SK-N-SH (cell line): Measurements from ENCODE around the gene GPR42. TPM values are rescaled to one million over a fixed set of nuclear protein-coding genes. Genes with fewer than 3 reads are reported as not detected.

Experiments used
- CTCF ChIA-PET: fragments of 300-600, 350-600 bp; formaldehyde crosslinking; extraction: SDS; loops from one replicate; lab custom pipeline; 2021; lab: Yijun Ruan, JAX
- POLR2A ChIA-PET: fragments of 350-600 bp; sonication (Branson Sonifier 250); formaldehyde crosslinking; extraction: SDS; loops from one replicate; lab custom pipeline; 2020; ENCODE audit warnings: antibody characterized with exemption, inconsistent platforms; lab: Yijun Ruan, JAX
- DNase-seq: peaks from one replicate; pipeline ENCODE4 v3.0.0; 2012
- H2AFZ ChIP-seq: fragments of 200-600 bp; sonication (generic); 2 replicates; pipeline ENCODE4 v1.8.1; 2016; ENCODE audit warnings: antibody characterized with exemption, mild to moderate bottlenecking, low read depth
- H3F3A ChIP-seq: fragments of 200-600 bp; sonication (generic); replicated peaks from 2 replicates; pipeline ENCODE3; 2016; ENCODE audit warnings: antibody characterized with exemption, mild to moderate bottlenecking; ENCODE audit not compliant: insufficient read depth
- H3K27ac ChIP-seq, 2 experiments: fragments of 200-500 bp in 1 of 2; fragments of 200-600 bp in 1 of 2; sonication (Bioruptor generic) in 1 of 2; sonication (generic), shearing (Covaris generic) in 1 of 2; 2 replicates each; pipeline versions ENCODE4 v1.5.1 to v1.6.1; 2014 to 2016; ENCODE audit warnings: low read depth in 2 of 2, inconsistent platforms in 1 of 2, low read length in 1 of 2, mild to moderate bottlenecking in 1 of 2, mixed read lengths in 1 of 2
- H3K27me3 ChIP-seq: fragments of 200-600 bp; sonication (generic), shearing (Covaris generic); 2 replicates; pipeline ENCODE4 v1.6.1; 2016; ENCODE audit warnings: mixed run types; ENCODE audit not compliant: insufficient read depth
- H3K36me3 ChIP-seq, 2 experiments: fragments of 200-500 bp in 1 of 2; fragments of 200-600 bp in 1 of 2; sonication (Bioruptor generic) in 1 of 2; sonication (generic) in 1 of 2; replicated peaks in 1 of 2; 2 replicates each; pipeline versions ENCODE3 to v1.5.1; 2014 to 2016; ENCODE audit warnings: low read length in 1 of 2, mild to moderate bottlenecking in 1 of 2; ENCODE audit not compliant: insufficient read depth in 2 of 2, control insufficient read depth in 1 of 2
- H3K4me1 ChIP-seq, 2 experiments: fragments of 200-500 bp in 1 of 2; fragments of 200-600 bp in 1 of 2; sonication (Bioruptor generic) in 1 of 2; sonication (generic), shearing (Covaris generic) in 1 of 2; 2 replicates each; pipeline versions ENCODE4 v1.5.1 to v1.6.1; 2014 to 2016; ENCODE audit warnings: low read depth in 1 of 2, low read length in 1 of 2, mixed run types in 1 of 2; ENCODE audit not compliant: insufficient read depth in 2 of 2, control insufficient read depth in 1 of 2
- H3K4me2 ChIP-seq: fragments of 200-600 bp; sonication (generic), shearing (Covaris generic); 2 replicates; pipeline ENCODE4 v1.6.1; 2017; ENCODE audit warnings: mixed run types
- H3K4me3 ChIP-seq, 2 experiments: fragments of 200-500 bp in 1 of 2; fragments of 200-600 bp in 1 of 2; sonication (Bioruptor generic) in 1 of 2; sonication (generic), shearing (Covaris generic) in 1 of 2; 2 replicates each; pipeline versions ENCODE4 v1.5.1 to v1.8.1; 2014 to 2016; ENCODE audit warnings: low read depth in 2 of 2, inconsistent platforms in 1 of 2, low read length in 1 of 2, mild to moderate bottlenecking in 1 of 2, mixed read lengths in 1 of 2, moderate library complexity in 1 of 2
- H3K79me2 ChIP-seq: fragments of 200-600 bp; sonication (generic); 2 replicates; pipeline ENCODE4 v1.8.1; 2017; ENCODE audit warnings: mild to moderate bottlenecking; ENCODE audit not compliant: insufficient read depth
- H3K9ac ChIP-seq: fragments of 200-600 bp; sonication (generic); 2 replicates; pipeline ENCODE4 v1.6.1; 2017; ENCODE audit warnings: mixed run types
- H3K9me2 ChIP-seq: fragments of 200-600 bp; sonication (generic); 2 replicates; pipeline ENCODE4 v1.6.1; 2017; ENCODE audit warnings: mixed run types
- H3K9me3 ChIP-seq: fragments of 200-600 bp; sonication (generic); 2 replicates; pipeline ENCODE4 v1.6.1; 2017; ENCODE audit warnings: mixed run types, mild to moderate bottlenecking, moderate library complexity
- H4K20me1 ChIP-seq: fragments of 200-600 bp; sonication (generic); 2 replicates; pipeline ENCODE4 v1.6.1; 2017; ENCODE audit warnings: mild to moderate bottlenecking, mixed run types; ENCODE audit not compliant: insufficient read depth
- CHD2 ChIP-seq: fragments of 150-350 bp; IDR thresholded peaks from 2 replicates; pipeline ENCODE4 v1.6.1; 2018; ENCODE audit warnings: low read length; ENCODE audit not compliant: partially characterized antibody
- EZH2phosphoT487 ChIP-seq: fragments of 200-600 bp; sonication (generic); IDR thresholded peaks from 2 replicates; pipeline ENCODE4 v1.6.1; 2017; ENCODE audit warnings: low read depth, mixed run types, mild to moderate bottlenecking, antibody characterized with exemption, moderate library complexity, borderline replicate concordance
- GATA2 ChIP-seq: sonication (generic); formaldehyde crosslinking; IDR thresholded peaks from 2 replicates; pipeline ENCODE4 v1.5.0; 2020; ENCODE audit warnings: mild to moderate bottlenecking, missing genetic modification reagents
- JUND ChIP-seq: IDR thresholded peaks from 2 replicates; pipeline ENCODE4 v1.4.0; 2012
- MAX ChIP-seq: IDR thresholded peaks from 2 replicates; pipeline ENCODE4 v1.4.0; 2012; ENCODE audit warnings: low read depth
- MXI1 ChIP-seq: IDR thresholded peaks from 2 replicates; pipeline ENCODE4 v1.6.1; 2012; ENCODE audit warnings: mild to moderate bottlenecking, low read depth, low read length, improper control_type of control experiment
- PBX3 ChIP-seq: IDR thresholded peaks from 2 replicates; pipeline ENCODE4; 2012
- POLR2AphosphoS5 ChIP-seq: IDR thresholded peaks from 2 replicates; pipeline ENCODE4 v1.6.1; 2012; ENCODE audit warnings: low read depth, low read length
- REST ChIP-seq: IDR thresholded peaks from 2 replicates; pipeline ENCODE4 v1.6.1; 2012; ENCODE audit warnings: mild to moderate bottlenecking, low read depth, low read length, moderate library complexity
- RFX5 ChIP-seq: IDR thresholded peaks from 2 replicates; pipeline ENCODE4 v1.6.1; 2012; ENCODE audit warnings: mild to moderate bottlenecking, improper control_type of control experiment, low read length
- RXRA ChIP-seq: IDR thresholded peaks from 2 replicates; pipeline ENCODE4 v1.4.0; 2012; ENCODE audit warnings: low read depth, mild to moderate bottlenecking, borderline replicate concordance
- YY1 ChIP-seq: IDR thresholded peaks from 2 replicates; pipeline ENCODE4 v1.4.0; 2012; ENCODE audit warnings: low read depth, mild to moderate bottlenecking
- WGBS: methylation state at CpG from one replicate; pipeline ENCODE4 v1.1.6; 2017; ENCODE audit warnings: low lambda C conversion rate; 5-methylcytosine and 5-hydroxymethylcytosine counted together
- polyA plus RNA-seq, 3 experiments: library from polyadenylated mRNA; depleted of rRNA; stranded (reverse); fragments of >200 nt; gene quantifications; 2 replicates each; pipeline ENCODE4 v1.2.3, GENCODE V29; 2012
- TF ChIP-seq, protein P1 (sequence below): fragments of 200-600 bp; sonication (generic); IDR thresholded peaks from 2 replicates; pipeline ENCODE4 v1.6.1; 2017; ENCODE audit warnings: antibody characterized with exemption, mild to moderate bottlenecking, moderate library complexity
- TF ChIP-seq, protein P2 (sequence below): IDR thresholded peaks from 2 replicates; pipeline ENCODE4 v1.4.0; 2012; ENCODE audit warnings: low read depth, borderline replicate concordance
- TF ChIP-seq, protein P3 (sequence below): fragments of 150-350 bp; IDR thresholded peaks from 2 replicates; pipeline ENCODE4 v1.6.1; 2016; ENCODE audit warnings: mild to moderate bottlenecking, low read depth, low read length

The GPR42 gene
- polyA plus RNA-seq, 1 of the 3 experiments (the other 2 are of a cell fraction): not detected

- POLR2A ChIA-PET: no interaction called here
- 16% methylated on average over 3 of the region's 3 CpGs for WGBS
- CTCF ChIA-PET: no interaction called here
Measured at GRCh38 chr19:35414442-35414841, 43.6 kb downstream of the GPR42 start.

More at GRCh38 chr19:35414442-35414841, 43.6 kb downstream of the GPR42 start:
- no peak overlapping the region for H3K27ac ChIP-seq
- H2AFZ ChIP-seq: no peak overlapping the region
- no peaks in the 10 kb centered on the region for H3K79me2 ChIP-seq
- no peaks in the 10 kb centered on the region for H3K9me2 ChIP-seq
- no peaks in the 10 kb centered on the region for H3K4me1 ChIP-seq
- H3K9me3 ChIP-seq: no peaks in the 10 kb centered on the region
- H4K20me1 ChIP-seq: no peaks in the 10 kb centered on the region
- peaks cover 61% of the 10 kb centered on the region for H3K27me3 ChIP-seq
- H3F3A ChIP-seq: no peaks in the 10 kb centered on the region
- no peak overlapping the region for H3K9ac ChIP-seq
- DNase-seq: no peak
- H3K4me2 ChIP-seq: no peak overlapping the region
- no peaks in the 10 kb centered on the region for H3K36me3 ChIP-seq
- no peak for TF ChIP-seq YY1
- no peak for TF ChIP-seq PBX3
- no peak for TF ChIP-seq RXRA
- no peak for TF ChIP-seq REST
- TF ChIP-seq, protein P1, sequence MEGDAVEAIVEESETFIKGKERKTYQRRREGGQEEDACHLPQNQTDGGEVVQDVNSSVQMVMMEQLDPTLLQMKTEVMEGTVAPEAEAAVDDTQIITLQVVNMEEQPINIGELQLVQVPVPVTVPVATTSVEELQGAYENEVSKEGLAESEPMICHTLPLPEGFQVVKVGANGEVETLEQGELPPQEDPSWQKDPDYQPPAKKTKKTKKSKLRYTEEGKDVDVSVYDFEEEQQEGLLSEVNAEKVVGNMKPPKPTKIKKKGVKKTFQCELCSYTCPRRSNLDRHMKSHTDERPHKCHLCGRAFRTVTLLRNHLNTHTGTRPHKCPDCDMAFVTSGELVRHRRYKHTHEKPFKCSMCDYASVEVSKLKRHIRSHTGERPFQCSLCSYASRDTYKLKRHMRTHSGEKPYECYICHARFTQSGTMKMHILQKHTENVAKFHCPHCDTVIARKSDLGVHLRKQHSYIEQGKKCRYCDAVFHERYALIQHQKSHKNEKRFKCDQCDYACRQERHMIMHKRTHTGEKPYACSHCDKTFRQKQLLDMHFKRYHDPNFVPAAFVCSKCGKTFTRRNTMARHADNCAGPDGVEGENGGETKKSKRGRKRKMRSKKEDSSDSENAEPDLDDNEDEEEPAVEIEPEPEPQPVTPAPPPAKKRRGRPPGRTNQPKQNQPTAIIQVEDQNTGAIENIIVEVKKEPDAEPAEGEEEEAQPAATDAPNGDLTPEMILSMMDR: no peak
- no peak for TF ChIP-seq POLR2AphosphoS5
- TF ChIP-seq, protein P2, sequence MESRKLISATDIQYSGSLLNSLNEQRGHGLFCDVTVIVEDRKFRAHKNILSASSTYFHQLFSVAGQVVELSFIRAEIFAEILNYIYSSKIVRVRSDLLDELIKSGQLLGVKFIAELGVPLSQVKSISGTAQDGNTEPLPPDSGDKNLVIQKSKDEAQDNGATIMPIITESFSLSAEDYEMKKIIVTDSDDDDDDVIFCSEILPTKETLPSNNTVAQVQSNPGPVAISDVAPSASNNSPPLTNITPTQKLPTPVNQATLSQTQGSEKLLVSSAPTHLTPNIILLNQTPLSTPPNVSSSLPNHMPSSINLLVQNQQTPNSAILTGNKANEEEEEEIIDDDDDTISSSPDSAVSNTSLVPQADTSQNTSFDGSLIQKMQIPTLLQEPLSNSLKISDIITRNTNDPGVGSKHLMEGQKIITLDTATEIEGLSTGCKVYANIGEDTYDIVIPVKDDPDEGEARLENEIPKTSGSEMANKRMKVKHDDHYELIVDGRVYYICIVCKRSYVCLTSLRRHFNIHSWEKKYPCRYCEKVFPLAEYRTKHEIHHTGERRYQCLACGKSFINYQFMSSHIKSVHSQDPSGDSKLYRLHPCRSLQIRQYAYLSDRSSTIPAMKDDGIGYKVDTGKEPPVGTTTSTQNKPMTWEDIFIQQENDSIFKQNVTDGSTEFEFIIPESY: no peak
- no peak for TF ChIP-seq GATA2 (CRISPR knock-in tag)
- no peak for TF ChIP-seq MAX
- TF ChIP-seq CHD2: no peak
- no peak for TF ChIP-seq JUND
- TF ChIP-seq, protein P3, sequence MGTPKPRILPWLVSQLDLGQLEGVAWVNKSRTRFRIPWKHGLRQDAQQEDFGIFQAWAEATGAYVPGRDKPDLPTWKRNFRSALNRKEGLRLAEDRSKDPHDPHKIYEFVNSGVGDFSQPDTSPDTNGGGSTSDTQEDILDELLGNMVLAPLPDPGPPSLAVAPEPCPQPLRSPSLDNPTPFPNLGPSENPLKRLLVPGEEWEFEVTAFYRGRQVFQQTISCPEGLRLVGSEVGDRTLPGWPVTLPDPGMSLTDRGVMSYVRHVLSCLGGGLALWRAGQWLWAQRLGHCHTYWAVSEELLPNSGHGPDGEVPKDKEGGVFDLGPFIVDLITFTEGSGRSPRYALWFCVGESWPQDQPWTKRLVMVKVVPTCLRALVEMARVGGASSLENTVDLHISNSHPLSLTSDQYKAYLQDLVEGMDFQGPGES: no peak
- TF ChIP-seq RFX5: no peak
- no peak for TF ChIP-seq MXI1
- no peak for TF ChIP-seq EZH2phosphoT487
- H3K4me3 ChIP-seq: no peak overlapping the region
